ENCODE measurements around the gene SCN4A. TPM values are rescaled to one million over a fixed set of nuclear protein-coding genes. Genes with fewer than 3 reads are reported as not detected.
A peak's percentile ranks its signal among the peaks of the same experiment; 100 is the strongest.

SCN4A gene
- total RNA-seq, 2 donors from 2014 or later = 1.1 TPM; not detected in 1

DNA sequence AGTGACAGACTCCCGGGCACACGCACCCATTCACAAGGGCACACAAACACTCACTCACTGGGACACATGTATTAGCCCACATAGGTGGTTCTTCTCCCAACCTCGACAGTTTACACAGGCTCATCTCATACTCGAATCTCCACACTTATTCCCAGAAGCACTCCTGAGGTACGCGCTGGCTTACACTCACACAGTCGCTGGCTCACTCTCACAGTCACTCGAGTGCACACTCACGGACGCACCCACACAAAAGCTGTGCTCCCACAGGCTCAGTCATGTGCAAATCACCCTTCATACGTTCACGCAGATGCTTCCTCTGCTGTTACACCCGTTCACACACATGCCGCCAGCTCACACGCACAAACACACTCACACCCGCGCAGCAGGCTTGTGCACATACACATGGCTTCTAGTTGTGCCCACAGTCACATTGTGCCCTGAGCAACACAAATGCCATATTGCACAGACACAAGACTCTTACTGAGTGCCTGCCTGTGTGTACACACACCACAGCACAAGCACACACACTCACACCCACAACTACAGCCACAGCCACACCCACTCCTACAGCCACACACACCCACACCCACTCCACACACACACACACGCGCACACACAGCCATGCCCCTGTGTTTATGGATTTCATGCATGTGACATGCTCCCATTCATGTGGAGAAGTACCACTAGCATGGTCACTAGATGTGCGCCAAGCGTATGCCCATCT is 17.1 kb upstream of the SCN4A start:
- Histone ChIP-seq H3K9me3 (no peaks in the 10 kb centered on the region), H3K27me3 (replicated peaks; ENCODE audit: insufficient read depth) (no peaks in the 10 kb centered on the region), H3K36me3 (no peaks in the 10 kb centered on the region), H3K27ac (no peak overlapping the region), H3K4me1 (ENCODE audit: control insufficient read depth in 1 of 2, low read depth in 2 of 2) (peaks cover 2 to 28% of the 10 kb centered on the region in 2 donors), H3K4me3 (no peak overlapping the region)
- DNase-seq (ENCODE audit: low spot score) (no peak), ATAC-seq (ENCODE audit: insufficient number of reproducible peaks, low FRiP score, low read depth) (no peak)
- TF ChIP-seq, protein P1, sequence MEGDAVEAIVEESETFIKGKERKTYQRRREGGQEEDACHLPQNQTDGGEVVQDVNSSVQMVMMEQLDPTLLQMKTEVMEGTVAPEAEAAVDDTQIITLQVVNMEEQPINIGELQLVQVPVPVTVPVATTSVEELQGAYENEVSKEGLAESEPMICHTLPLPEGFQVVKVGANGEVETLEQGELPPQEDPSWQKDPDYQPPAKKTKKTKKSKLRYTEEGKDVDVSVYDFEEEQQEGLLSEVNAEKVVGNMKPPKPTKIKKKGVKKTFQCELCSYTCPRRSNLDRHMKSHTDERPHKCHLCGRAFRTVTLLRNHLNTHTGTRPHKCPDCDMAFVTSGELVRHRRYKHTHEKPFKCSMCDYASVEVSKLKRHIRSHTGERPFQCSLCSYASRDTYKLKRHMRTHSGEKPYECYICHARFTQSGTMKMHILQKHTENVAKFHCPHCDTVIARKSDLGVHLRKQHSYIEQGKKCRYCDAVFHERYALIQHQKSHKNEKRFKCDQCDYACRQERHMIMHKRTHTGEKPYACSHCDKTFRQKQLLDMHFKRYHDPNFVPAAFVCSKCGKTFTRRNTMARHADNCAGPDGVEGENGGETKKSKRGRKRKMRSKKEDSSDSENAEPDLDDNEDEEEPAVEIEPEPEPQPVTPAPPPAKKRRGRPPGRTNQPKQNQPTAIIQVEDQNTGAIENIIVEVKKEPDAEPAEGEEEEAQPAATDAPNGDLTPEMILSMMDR (IDR thresholded peaks at IDR 0.05) = no peak

DNA sequence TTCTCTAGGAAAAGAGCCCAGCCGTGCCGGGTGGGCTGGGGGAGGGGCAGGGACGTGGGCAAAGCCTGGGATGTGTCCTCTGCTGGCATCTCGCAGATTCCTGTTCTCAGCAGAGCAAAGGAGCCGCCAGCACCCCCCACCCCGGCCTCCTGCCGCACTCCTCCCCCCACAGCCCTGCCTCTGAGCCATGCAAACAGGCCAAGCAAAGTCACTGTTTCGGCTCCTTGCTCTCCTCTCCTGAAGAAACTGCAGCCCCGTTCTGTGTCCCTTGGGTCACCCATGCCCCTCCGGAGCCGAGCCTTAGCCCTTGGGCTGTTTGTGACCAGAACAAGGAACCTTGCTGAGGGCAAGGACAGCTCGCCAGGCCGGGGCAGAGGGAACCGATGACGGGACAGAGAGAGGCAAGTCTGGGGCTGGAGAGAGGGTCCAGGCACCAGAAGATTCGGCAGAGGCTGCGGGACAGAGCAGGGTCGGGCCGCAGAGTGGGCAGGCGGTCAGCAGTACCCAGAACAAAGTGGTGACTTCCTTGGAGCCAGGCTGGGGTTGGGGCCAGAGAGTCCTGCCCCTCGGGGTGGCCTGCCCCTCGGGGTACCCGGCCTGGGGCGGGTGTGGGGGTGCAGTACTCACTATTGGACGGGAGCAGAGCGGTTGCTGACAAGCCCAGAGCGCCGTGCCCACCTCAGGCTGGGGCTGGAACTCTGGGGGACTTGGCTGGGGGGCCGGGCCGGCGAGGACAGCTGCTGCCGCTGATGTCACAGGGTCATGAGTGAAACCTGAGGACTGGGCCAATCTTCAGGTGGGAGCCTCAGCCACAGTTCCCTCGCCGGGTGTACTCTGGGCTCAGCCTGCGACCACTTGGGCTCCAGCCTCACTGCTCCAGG is 16.3 kb upstream of the SCN4A start:
- H3K27ac ChIP-seq = no peak overlapping the region
- H3K27me3 ChIP-seq (replicated peaks; ENCODE audit: insufficient read depth) = no peaks in the 10 kb centered on the region
- TF ChIP-seq, protein P1 (IDR thresholded peaks at IDR 0.05) = no peak
- no peak for DNase-seq (ENCODE audit: low spot score)
- peaks cover 8 to 36% of the 10 kb centered on the region in 2 donors for H3K4me1 ChIP-seq (ENCODE audit: control insufficient read depth in 1 of 2, low read depth in 2 of 2)
- H3K36me3 ChIP-seq = no peaks in the 10 kb centered on the region
- H3K9me3 ChIP-seq = no peaks in the 10 kb centered on the region
- no peak for ATAC-seq (ENCODE audit: insufficient number of reproducible peaks, low FRiP score, low read depth)
- peak overlapping the region; percentile 24 for H3K4me3 ChIP-seq

DNA sequence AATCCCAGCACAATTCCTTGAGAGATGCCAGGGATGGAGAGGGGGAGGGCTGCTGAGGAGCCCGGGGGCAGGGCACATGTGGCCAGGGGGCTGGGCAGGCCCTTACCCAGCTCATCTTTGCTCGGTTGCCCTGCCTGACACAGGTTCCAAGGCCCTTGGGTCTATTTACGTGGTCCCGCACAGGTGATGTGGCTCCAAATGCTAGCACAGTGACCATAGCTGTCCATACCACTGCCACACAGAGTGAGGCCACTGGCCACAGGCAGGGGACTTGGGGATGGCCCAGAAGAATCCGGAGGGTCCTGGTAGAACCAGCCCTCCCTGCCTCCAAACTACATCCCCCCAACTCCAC is 15.4 kb upstream of the SCN4A start:
- Histone ChIP-seq H3K9me3 (no peaks in the 10 kb centered on the region), H3K36me3 (no peaks in the 10 kb centered on the region), H3K27me3 (replicated peaks; ENCODE audit: insufficient read depth) (no peaks in the 10 kb centered on the region), H3K4me3 (no peak overlapping the region), H3K4me1 (ENCODE audit: control insufficient read depth in 1 of 2, low read depth in 2 of 2) (peaks cover 17 to 45% of the 10 kb centered on the region in 2 donors), H3K27ac (no peak overlapping the region)
- no peak for ATAC-seq (ENCODE audit: insufficient number of reproducible peaks, low FRiP score, low read depth)
- TF ChIP-seq, protein P1 (IDR thresholded peaks at IDR 0.05) = no peak
- no peak for DNase-seq (ENCODE audit: low spot score)

DNA sequence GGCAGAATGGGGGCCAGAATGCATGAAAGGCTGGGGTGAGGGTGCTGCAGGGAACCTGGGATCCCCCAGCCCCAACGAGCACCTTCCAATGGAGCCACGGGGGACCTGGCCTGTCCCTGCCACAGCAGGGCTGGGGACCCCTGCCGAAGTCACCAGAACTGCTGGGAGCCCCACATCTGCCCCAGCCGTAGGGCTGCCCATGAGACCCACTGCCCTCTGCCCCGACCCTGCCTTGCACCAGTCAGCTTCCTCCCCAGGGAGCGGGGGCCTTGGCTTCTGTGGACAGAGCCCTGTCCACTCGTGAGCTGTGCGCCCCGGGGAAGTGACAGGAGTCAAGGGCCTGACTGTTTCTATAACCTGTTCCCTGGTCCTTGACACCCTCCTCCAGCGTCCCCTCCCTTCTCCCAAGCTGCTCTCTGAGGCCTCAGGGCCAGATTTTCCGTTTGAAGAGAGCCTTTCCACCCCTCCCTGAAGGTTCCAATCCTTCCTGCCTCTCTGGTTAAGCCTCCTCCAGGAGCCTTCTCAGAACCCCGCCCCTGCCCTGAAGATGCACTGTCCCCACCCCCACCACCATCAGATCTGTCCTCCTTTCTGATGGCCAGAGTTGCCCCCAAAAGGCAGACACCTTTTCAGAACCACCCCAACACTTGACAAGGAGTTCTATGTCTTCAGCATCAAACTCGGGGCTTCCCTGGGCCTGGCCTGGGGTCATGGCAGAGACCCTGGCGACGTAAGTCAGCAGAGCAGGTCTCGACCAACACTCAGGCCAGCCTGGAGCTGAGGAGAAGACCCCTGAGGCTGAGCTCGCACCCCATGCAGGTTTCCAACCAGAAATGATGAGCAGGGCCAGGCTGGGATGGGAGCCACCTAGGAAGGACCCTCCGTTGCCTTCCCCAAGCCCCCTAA is 14.8 kb upstream of the SCN4A start:
- no peak for DNase-seq (ENCODE audit: low spot score)
- TF ChIP-seq, protein P1 (IDR thresholded peaks at IDR 0.05) = no peak
- no peaks in the 10 kb centered on the region for H3K9me3 ChIP-seq
- no peak overlapping the region for H3K4me3 ChIP-seq
- no peak overlapping the region for H3K27ac ChIP-seq
- no peaks in the 10 kb centered on the region for H3K27me3 ChIP-seq (replicated peaks; ENCODE audit: insufficient read depth)
- H3K4me1 ChIP-seq (ENCODE audit: control insufficient read depth in 1 of 2, low read depth in 2 of 2) = peaks cover 18 to 50% of the 10 kb centered on the region in 2 donors
- no peaks in the 10 kb centered on the region for H3K36me3 ChIP-seq
- ATAC-seq (ENCODE audit: insufficient number of reproducible peaks, low FRiP score, low read depth) = no peak
